Measurements from ENCODE around the gene GPR137C.

- TF ChIP-seq MYC (IDR thresholded peaks at IDR 0.05; ENCODE audit: insufficient read depth, insufficient read length, insufficient replicate concordance, low read length, severe bottlenecking) (no peak), SRF (IDR thresholded peaks at IDR 0.05; ENCODE audit: low read depth in 2 of 2, low read length in 2 of 2) (no peak), CTCF (IDR thresholded peaks at IDR 0.05 in 2 of 3, conservative IDR thresholded peaks at IDR 0.05 in 1 of 3; ENCODE audit: control insufficient read depth in 2 of 3, extremely low read depth in 1 of 3, insufficient read depth in 1 of 3, low read depth in 3 of 3, low read length in 3 of 3) (no peak), YY1 (IDR thresholded peaks at IDR 0.05; ENCODE audit: low read depth, low read length) (no peak), SMC3 (IDR thresholded peaks at IDR 0.05; ENCODE audit: borderline replicate concordance, low read length) (no peak), JUNB (IDR thresholded peaks at IDR 0.05) (no peak)
Observed at GRCh38 chr14:52551205-52551604, 1.4 kb upstream of the GPR137C start.

All from GM12878 (cell line).